Fibroblast of mammary gland (primary cell): ENCODE data around the gene INKA2.
A peak's percentile ranks its signal among the peaks of the same experiment; 100 is the strongest.

ENCODE experiments used
- DNase-seq: peaks from one replicate; pipeline ENCODE4 v3.0.0-alpha.2; 2010; ENCODE audit warnings: low read depth
- H3K4me3 ChIP-seq: 2 replicates; pipeline ENCODE4 v1.5.1; 2011; ENCODE audit warnings: low read depth, mild to moderate bottlenecking, low read length, moderate library complexity; ENCODE audit not compliant: control insufficient read depth
- CTCF ChIP-seq: conservative IDR thresholded peaks from 2 replicates; pipeline ENCODE4 v1.5.1; 2011; ENCODE audit warnings: low read depth, low read length, inconsistent platforms; ENCODE audit not compliant: control insufficient read depth, insufficient read depth

INKA2 gene

GRCh38 chr1:111768023-111768422 lies 28.8 kb upstream of the INKA2 start:
- no peak for TF ChIP-seq CTCF
- H3K4me3 ChIP-seq = no peak overlapping the region
- DNase-seq = no peak

GRCh38 chr1:111762332-111762731 lies 23.1 kb upstream of the INKA2 start:
- no peak overlapping the region for H3K4me3 ChIP-seq
- no peak for TF ChIP-seq CTCF
- no peak for DNase-seq

DNA sequence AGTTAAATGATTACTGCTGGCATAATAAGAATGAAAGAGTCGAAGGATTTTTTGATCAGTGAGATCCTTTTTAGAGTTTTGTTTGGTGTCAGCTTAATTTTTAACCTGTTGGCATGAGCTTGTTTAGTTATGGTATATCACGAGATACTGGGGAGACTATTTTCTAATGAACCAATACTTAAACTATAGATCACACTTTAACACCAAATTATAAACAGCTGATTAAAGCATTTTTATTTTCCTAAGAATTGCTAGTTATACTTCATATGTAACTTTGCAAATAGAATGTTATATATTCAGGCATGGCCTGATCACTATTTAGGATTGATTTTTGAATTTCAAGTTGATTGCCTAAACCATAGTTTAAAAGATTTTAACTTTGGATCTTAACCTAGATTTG lies 22.5 kb upstream of the INKA2 start:
- H3K4me3 ChIP-seq = no peak overlapping the region
- no peak for DNase-seq
- no peak for TF ChIP-seq CTCF

- peak; percentile 19 for TF ChIP-seq CTCF
- DNase-seq = no peak
Measured at GRCh38 chr1:111758373-111758772, 19.2 kb upstream of the INKA2 start.

DNA sequence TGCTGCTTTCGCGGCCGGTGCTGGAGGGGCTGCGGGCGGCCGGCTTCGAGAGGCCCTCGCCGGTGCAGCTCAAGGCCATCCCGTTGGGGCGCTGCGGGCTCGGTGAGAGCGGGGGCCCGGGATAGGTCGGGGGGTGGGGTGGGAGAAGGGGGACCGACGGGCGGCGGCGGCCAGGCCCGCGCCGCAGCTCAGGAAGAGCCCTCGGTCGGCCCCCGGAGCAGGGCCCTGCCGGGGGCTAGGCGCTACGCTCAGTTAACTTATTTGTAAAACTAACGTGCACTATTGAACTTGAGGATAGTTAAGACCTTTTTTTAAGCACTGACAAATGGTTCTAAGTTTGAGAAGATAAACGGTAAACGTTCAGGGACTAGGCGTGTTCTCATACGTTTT lies 16.9 kb upstream of the INKA2 start:
- TF ChIP-seq CTCF = no peak
- no peak for DNase-seq
- peak overlapping the region; percentile 95 for H3K4me3 ChIP-seq

More at GRCh38 chr1:111758373-111758772, 19.2 kb upstream of the INKA2 start:
- H3K4me3 ChIP-seq = no peak overlapping the region

GRCh38 chr1:111755331-111756123 lies 16.3 kb upstream of the INKA2 start, which contains the start of gene DDX20:
DDX20 (plus strand) TSS chr1:111755901; CDS start chr1:111755925, 24 bp downstream.
- TF ChIP-seq CTCF = peak; percentile 58
- DNase-seq = peak; percentile 97
- H3K4me3 ChIP-seq = peak within 1 kb of the TSS; percentile 95
